ENCODE measurements around the gene FLACC1.

FLACC1 gene

GRCh38 chr2:201273330-201273983, 83.7 kb downstream of the FLACC1 start:
- Histone ChIP-seq H3K4me3 (ENCODE audit: low read length) (no peak overlapping the region), H3K23ac (ENCODE audit: low read length) (no peak overlapping the region), H2BK120ac (ENCODE audit: low read depth, low read length) (no peak overlapping the region), H4K8ac (ENCODE audit: low read depth, low read length) (no peak overlapping the region), H3K4me1 (ENCODE audit: control insufficient read depth, low read depth, low read length) (no peaks in the 10 kb centered on the region), H3K4me2 (ENCODE audit: low read length) (no peak overlapping the region), H3K27me3 (ENCODE audit: insufficient read depth, low read length, poor library complexity) (no peaks in the 10 kb centered on the region), H3K4ac (ENCODE audit: low read depth, low read length) (no peak overlapping the region), H3K27ac (ENCODE audit: low read depth, low read length) (no peak overlapping the region), H2AK5ac (ENCODE audit: low read length) (no peak overlapping the region), H3K79me1 (ENCODE audit: low read length) (no peaks in the 10 kb centered on the region), H3K9ac (ENCODE audit: low read length) (no peak overlapping the region), H3K36me3 (ENCODE audit: control insufficient read depth, insufficient read depth, low read length) (no peaks in the 10 kb centered on the region), H3K79me2 (ENCODE audit: control insufficient read depth, insufficient read depth, low read length) (no peaks in the 10 kb centered on the region), H3K56ac (ENCODE audit: low read length) (no peak overlapping the region), H3K18ac (ENCODE audit: low read length) (no peak overlapping the region), H4K5ac (ENCODE audit: low read length) (no peak overlapping the region), H2BK15ac (replicated peaks; ENCODE audit: low read depth) (no peak overlapping the region), H2BK5ac (ENCODE audit: low read length) (no peak overlapping the region)
- DNase-seq: no peak
- WGBS (ENCODE audit: extremely low coverage, insufficient coverage, low lambda C conversion rate): no CpG with 5 or more reads among the region's 9 CpGs

GRCh38 chr2:201271917-201272316, 85.2 kb downstream of the FLACC1 start:
- Histone ChIP-seq H2AK5ac (ENCODE audit: low read length) (no peak overlapping the region), H3K23ac (ENCODE audit: low read length) (no peak overlapping the region)
- WGBS (ENCODE audit: extremely low coverage, insufficient coverage, low lambda C conversion rate): no CpG with 5 or more reads among the region's 2 CpGs

GRCh38 chr2:201270293-201271001, 86.7 kb downstream of the FLACC1 start:
- Histone ChIP-seq H3K4ac (ENCODE audit: low read depth, low read length) (no peak overlapping the region), H3K79me1 (ENCODE audit: low read length) (no peaks in the 10 kb centered on the region), H2BK120ac (ENCODE audit: low read depth, low read length) (no peak overlapping the region), H3K4me1 (ENCODE audit: control insufficient read depth, low read depth, low read length) (no peaks in the 10 kb centered on the region), H3K56ac (ENCODE audit: low read length) (no peak overlapping the region), H2AK5ac (ENCODE audit: low read length) (no peak overlapping the region), H3K4me2 (ENCODE audit: low read length) (no peak overlapping the region), H2BK5ac (ENCODE audit: low read length) (no peak overlapping the region), H3K27ac (ENCODE audit: low read depth, low read length) (no peak overlapping the region), H3K4me3 (ENCODE audit: low read length) (no peak overlapping the region), H3K18ac (ENCODE audit: low read length) (no peak overlapping the region), H2BK15ac (replicated peaks; ENCODE audit: low read depth) (no peak overlapping the region), H3K36me3 (ENCODE audit: control insufficient read depth, insufficient read depth, low read length) (no peaks in the 10 kb centered on the region), H4K5ac (ENCODE audit: low read length) (no peak overlapping the region), H3K79me2 (ENCODE audit: control insufficient read depth, insufficient read depth, low read length) (no peaks in the 10 kb centered on the region), H3K9ac (ENCODE audit: low read length) (no peak overlapping the region), H4K8ac (ENCODE audit: low read depth, low read length) (no peak overlapping the region), H3K27me3 (ENCODE audit: insufficient read depth, low read length, poor library complexity) (no peaks in the 10 kb centered on the region), H3K23ac (ENCODE audit: low read length) (no peak overlapping the region)
- no CpG with 5 or more reads among the region's 9 CpGs for WGBS (ENCODE audit: extremely low coverage, insufficient coverage, low lambda C conversion rate)
- DNase-seq: no peak

More at GRCh38 chr2:201271917-201272316, 85.2 kb downstream of the FLACC1 start:
- Histone ChIP-seq H3K4me1 (ENCODE audit: control insufficient read depth, low read depth, low read length) (no peaks in the 10 kb centered on the region), H4K5ac (ENCODE audit: low read length) (no peak overlapping the region), H3K4ac (ENCODE audit: low read depth, low read length) (no peak overlapping the region), H4K8ac (ENCODE audit: low read depth, low read length) (no peak overlapping the region), H3K9ac (ENCODE audit: low read length) (no peak overlapping the region), H2BK5ac (ENCODE audit: low read length) (no peak overlapping the region), H3K79me2 (ENCODE audit: control insufficient read depth, insufficient read depth, low read length) (no peaks in the 10 kb centered on the region), H3K4me3 (ENCODE audit: low read length) (no peak overlapping the region), H3K56ac (ENCODE audit: low read length) (no peak overlapping the region), H3K27ac (ENCODE audit: low read depth, low read length) (no peak overlapping the region), H3K79me1 (ENCODE audit: low read length) (no peaks in the 10 kb centered on the region), H3K36me3 (ENCODE audit: control insufficient read depth, insufficient read depth, low read length) (no peaks in the 10 kb centered on the region), H2BK15ac (replicated peaks; ENCODE audit: low read depth) (no peak overlapping the region), H2BK120ac (ENCODE audit: low read depth, low read length) (no peak overlapping the region), H3K18ac (ENCODE audit: low read length) (no peak overlapping the region), H3K4me2 (ENCODE audit: low read length) (no peak overlapping the region), H3K27me3 (ENCODE audit: insufficient read depth, low read length, poor library complexity) (no peaks in the 10 kb centered on the region)
- DNase-seq: no peak

- no peak overlapping the region for H2BK15ac ChIP-seq (replicated peaks; ENCODE audit: low read depth)
- no peak overlapping the region for H3K27ac ChIP-seq (ENCODE audit: low read depth, low read length)
- H3K79me1 ChIP-seq (ENCODE audit: low read length): no peaks in the 10 kb centered on the region
- no peak overlapping the region for H4K8ac ChIP-seq (ENCODE audit: low read depth, low read length)
- no peak overlapping the region for H3K4me2 ChIP-seq (ENCODE audit: low read length)
- H3K4me1 ChIP-seq (ENCODE audit: control insufficient read depth, low read depth, low read length): no peaks in the 10 kb centered on the region
- WGBS (ENCODE audit: extremely low coverage, insufficient coverage, low lambda C conversion rate): no CpG with 5 or more reads among the region's 2 CpGs
- no peak overlapping the region for H2BK5ac ChIP-seq (ENCODE audit: low read length)
- no peak overlapping the region for H3K4me3 ChIP-seq (ENCODE audit: low read length)
- H2BK120ac ChIP-seq (ENCODE audit: low read depth, low read length): no peak overlapping the region
- H3K27me3 ChIP-seq (ENCODE audit: insufficient read depth, low read length, poor library complexity): no peaks in the 10 kb centered on the region
- H3K23ac ChIP-seq (ENCODE audit: low read length): no peak overlapping the region
- no peak overlapping the region for H3K9ac ChIP-seq (ENCODE audit: low read length)
- H3K18ac ChIP-seq (ENCODE audit: low read length): no peak overlapping the region
- H3K36me3 ChIP-seq (ENCODE audit: control insufficient read depth, insufficient read depth, low read length): no peaks in the 10 kb centered on the region
- no peak overlapping the region for H3K4ac ChIP-seq (ENCODE audit: low read depth, low read length)
- no peak overlapping the region for H2AK5ac ChIP-seq (ENCODE audit: low read length)
- no peak overlapping the region for H3K56ac ChIP-seq (ENCODE audit: low read length)
- H4K5ac ChIP-seq (ENCODE audit: low read length): no peak overlapping the region
- H3K79me2 ChIP-seq (ENCODE audit: control insufficient read depth, insufficient read depth, low read length): no peaks in the 10 kb centered on the region
- no peak for DNase-seq
Observed at GRCh38 chr2:201269764-201270163, 87.4 kb downstream of the FLACC1 start.

- Histone ChIP-seq H3K4me2 (ENCODE audit: low read length) (no peak overlapping the region), H3K23ac (ENCODE audit: low read length) (no peak overlapping the region), H4K8ac (ENCODE audit: low read depth, low read length) (no peak overlapping the region), H2BK15ac (replicated peaks; ENCODE audit: low read depth) (no peak overlapping the region), H3K56ac (ENCODE audit: low read length) (no peak overlapping the region), H3K27ac (ENCODE audit: low read depth, low read length) (no peak overlapping the region), H3K4me1 (ENCODE audit: control insufficient read depth, low read depth, low read length) (no peaks in the 10 kb centered on the region), H2BK5ac (ENCODE audit: low read length) (no peak overlapping the region), H3K27me3 (ENCODE audit: insufficient read depth, low read length, poor library complexity) (no peaks in the 10 kb centered on the region), H3K79me1 (ENCODE audit: low read length) (no peaks in the 10 kb centered on the region), H3K36me3 (ENCODE audit: control insufficient read depth, insufficient read depth, low read length) (no peaks in the 10 kb centered on the region), H2AK5ac (ENCODE audit: low read length) (no peak overlapping the region), H3K4ac (ENCODE audit: low read depth, low read length) (no peak overlapping the region), H3K79me2 (ENCODE audit: control insufficient read depth, insufficient read depth, low read length) (no peaks in the 10 kb centered on the region), H2BK120ac (ENCODE audit: low read depth, low read length) (no peak overlapping the region), H4K5ac (ENCODE audit: low read length) (no peak overlapping the region), H3K18ac (ENCODE audit: low read length) (no peak overlapping the region), H3K9ac (ENCODE audit: low read length) (no peak overlapping the region), H3K4me3 (ENCODE audit: low read length) (no peak overlapping the region)
- no peak for DNase-seq
- WGBS (ENCODE audit: extremely low coverage, insufficient coverage, low lambda C conversion rate): no CpG with 5 or more reads among the region's 12 CpGs
Observed at GRCh38 chr2:201267278-201268030, 89.7 kb downstream of the FLACC1 start.

Data from mesendoderm (in vitro differentiated cells).